ENCODE results near the gene SORCS2. TPM values are rescaled to one million over a fixed set of nuclear protein-coding genes. Genes with fewer than 3 reads are reported as not detected.
"Not testable (repeated sequence)": the region's sequence is repeated elsewhere in the genome, so short reads cannot be mapped to it uniquely, and the experiment has no call there.

Gene SORCS2
- total RNA-seq, 2 experiments from 2014 or later = not detected

DNA sequence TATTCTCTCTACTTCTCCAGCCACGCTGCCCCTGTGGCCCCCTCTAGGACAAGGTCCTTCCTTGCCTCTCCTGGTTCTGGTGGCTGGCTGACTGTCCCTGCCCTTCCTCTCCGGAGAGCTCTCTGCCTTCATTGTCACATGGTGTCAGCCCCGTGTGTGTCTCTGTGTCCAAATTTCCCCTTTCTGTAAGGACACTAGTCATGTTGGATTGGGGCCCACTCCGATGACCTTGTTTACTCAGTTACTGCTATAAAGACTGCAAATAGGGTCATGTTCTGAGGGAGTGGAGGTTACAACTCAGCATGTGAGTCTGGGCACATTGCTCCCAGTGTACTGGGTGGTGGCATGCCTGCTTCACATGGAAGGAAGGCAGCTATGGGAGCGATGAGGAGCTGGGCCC is 371.9 kb downstream of the SORCS2 start:
- H3K4me3 Mint-ChIP-seq = no peak overlapping the region
- H3K27me3 Mint-ChIP-seq (ENCODE audit: low read depth) = no peaks in the 10 kb centered on the region
- ATAC-seq (no peak), DNase-seq (no peak)
- H3K36me3 Mint-ChIP-seq (ENCODE audit: low read depth) = no peaks in the 10 kb centered on the region
- H3K4me1 Mint-ChIP-seq (ENCODE audit: low read depth) = no peaks in the 10 kb centered on the region
- POLR2A ChIA-PET = no interaction called here
- H3K27ac Mint-ChIP-seq = no peak overlapping the region
- no peaks in the 10 kb centered on the region for H3K9me3 Mint-ChIP-seq (ENCODE audit: insufficient read depth)
- CTCF ChIA-PET = no interaction called here

GRCh38 chr4:7565483-7565882 is 373.1 kb downstream of the SORCS2 start:
- CTCF ChIA-PET = no interaction called here
- ATAC-seq (no peak), DNase-seq (no peak)
- no peak overlapping the region for H3K4me3 Mint-ChIP-seq
- no peaks in the 10 kb centered on the region for H3K4me1 Mint-ChIP-seq (ENCODE audit: low read depth)
- POLR2A ChIA-PET = no interaction called here
- H3K27me3 Mint-ChIP-seq (ENCODE audit: low read depth) = no peaks in the 10 kb centered on the region
- H3K36me3 Mint-ChIP-seq (ENCODE audit: low read depth) = no peaks in the 10 kb centered on the region
- H3K9me3 Mint-ChIP-seq (ENCODE audit: insufficient read depth) = no peaks in the 10 kb centered on the region
- no peak overlapping the region for H3K27ac Mint-ChIP-seq

- ATAC-seq (no peak), DNase-seq (no peak)
- no peaks in the 10 kb centered on the region for H3K27me3 Mint-ChIP-seq (ENCODE audit: low read depth)
- no peak overlapping the region for H3K27ac Mint-ChIP-seq
- H3K4me3 Mint-ChIP-seq = no peak overlapping the region
- CTCF ChIA-PET = no interaction called here
- H3K4me1 Mint-ChIP-seq (ENCODE audit: low read depth) = no peaks in the 10 kb centered on the region
- POLR2A ChIA-PET = no interaction called here
- H3K36me3 Mint-ChIP-seq (ENCODE audit: low read depth) = no peaks in the 10 kb centered on the region
- peaks cover 3% of the 10 kb centered on the region for H3K9me3 Mint-ChIP-seq (ENCODE audit: insufficient read depth)
Observed at GRCh38 chr4:7569810-7570783, 377.8 kb downstream of the SORCS2 start.

DNA sequence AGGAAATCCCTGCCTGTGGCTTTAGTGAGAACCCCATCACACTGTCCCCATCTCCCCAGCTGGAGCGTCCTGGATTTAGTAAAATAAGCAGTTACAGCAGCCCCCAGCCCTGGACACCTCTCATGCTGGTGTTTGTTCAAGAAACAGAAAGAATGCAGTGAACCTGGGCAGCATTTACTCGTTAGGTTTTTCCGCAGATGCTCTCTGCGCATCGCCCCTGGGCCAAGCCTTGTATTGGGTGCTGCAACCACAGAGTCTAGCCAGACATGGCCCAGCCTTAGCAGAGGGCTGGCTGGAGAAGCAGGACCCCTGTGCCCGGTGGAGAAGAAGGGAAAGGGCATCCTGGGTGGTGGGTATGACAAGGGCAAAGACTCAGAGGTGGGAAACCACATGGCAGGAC is 378.7 kb downstream of the SORCS2 start:
- no peak for DNase-seq
- ChIA-PET POLR2A (no interaction called here), CTCF (no interaction called here)
- H3K27ac Mint-ChIP-seq = no peak overlapping the region
- no peak overlapping the region for H3K4me3 Mint-ChIP-seq
- H3K36me3 Mint-ChIP-seq (ENCODE audit: low read depth) = no peaks in the 10 kb centered on the region
- no peaks in the 10 kb centered on the region for H3K27me3 Mint-ChIP-seq (ENCODE audit: low read depth)
- peaks cover 11% of the 10 kb centered on the region for H3K9me3 Mint-ChIP-seq (ENCODE audit: insufficient read depth)
- no peaks in the 10 kb centered on the region for H3K4me1 Mint-ChIP-seq (ENCODE audit: low read depth)
- ATAC-seq = no peak

- Mint-ChIP-seq H3K4me1 (ENCODE audit: low read depth) (no peaks in the 10 kb centered on the region), H3K4me3 (no peak overlapping the region), H3K27ac (no peak overlapping the region), H3K9me3 (ENCODE audit: insufficient read depth) (peaks cover 18% of the 10 kb centered on the region), H3K36me3 (ENCODE audit: low read depth) (no peaks in the 10 kb centered on the region), H3K27me3 (ENCODE audit: low read depth) (no peaks in the 10 kb centered on the region)
- CTCF ChIA-PET = no interaction called here
- DNase-seq (no peak), ATAC-seq (no peak)
- POLR2A ChIA-PET = no interaction called here
Observed at GRCh38 chr4:7571701-7572100, 379.4 kb downstream of the SORCS2 start.

DNA sequence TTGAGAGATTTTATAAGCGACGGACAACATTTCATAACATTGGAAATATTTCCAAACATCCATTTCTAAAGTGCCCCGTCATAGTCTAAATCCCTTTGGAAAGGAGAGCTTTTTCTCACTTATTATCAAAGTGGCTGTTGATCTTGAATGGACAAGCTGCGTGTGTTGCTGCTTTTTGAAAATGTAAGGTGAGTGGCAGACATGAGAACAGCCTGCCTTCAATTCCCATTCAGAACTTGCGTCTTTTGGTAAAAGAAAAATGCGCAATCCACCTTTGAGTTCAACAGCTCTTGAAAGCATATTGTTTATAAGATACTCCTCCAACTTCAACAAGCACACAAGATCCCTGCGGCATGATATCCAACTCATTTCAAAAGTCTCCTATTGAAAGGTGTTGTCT is 380.6 kb downstream of the SORCS2 start:
- DNase-seq (no peak), ATAC-seq (no peak)
- H3K27me3 Mint-ChIP-seq (ENCODE audit: low read depth) = no peaks in the 10 kb centered on the region
- CTCF ChIA-PET = interaction anchor here (0.8 kb wide), 1 partner anchor 304 kb away, joined by 3 read pairs; no protein-coding TSS in a partner anchor
- H3K4me1 Mint-ChIP-seq (ENCODE audit: low read depth) = no peaks in the 10 kb centered on the region
- H3K9me3 Mint-ChIP-seq (ENCODE audit: insufficient read depth) = peaks cover 23% of the 10 kb centered on the region
- no peak overlapping the region for H3K27ac Mint-ChIP-seq
- no peaks in the 10 kb centered on the region for H3K36me3 Mint-ChIP-seq (ENCODE audit: low read depth)
- no peak overlapping the region for H3K4me3 Mint-ChIP-seq
- POLR2A ChIA-PET = no interaction called here

DNA sequence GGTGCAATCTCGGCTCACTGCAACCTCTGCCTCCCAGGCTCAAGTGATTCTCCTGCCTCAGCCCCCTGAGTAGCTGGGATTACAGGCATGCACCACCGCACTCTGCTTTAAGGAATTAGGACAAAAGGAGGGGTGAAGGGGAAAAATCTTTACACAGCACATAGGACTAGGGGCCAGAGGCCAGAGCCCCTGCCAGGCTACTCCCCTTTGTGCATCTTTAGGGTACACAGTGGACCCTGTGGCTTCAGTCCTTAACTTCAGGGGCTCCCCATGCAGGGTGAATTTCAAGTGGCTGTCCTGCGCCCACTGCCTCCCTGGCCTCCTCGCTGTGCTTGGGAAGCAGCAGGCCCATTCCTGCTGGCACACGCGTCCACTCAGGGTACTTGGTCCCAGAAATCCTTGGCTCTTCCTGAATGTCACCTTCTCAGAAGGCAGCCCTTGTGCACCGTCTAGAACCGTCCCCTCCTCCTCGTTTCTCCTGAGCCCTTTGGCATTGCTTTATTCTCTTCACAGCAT is 381.3 kb downstream of the SORCS2 start:
- Mint-ChIP-seq H3K27ac (no peak overlapping the region), H3K27me3 (ENCODE audit: low read depth) (no peaks in the 10 kb centered on the region), H3K4me1 (ENCODE audit: low read depth) (no peaks in the 10 kb centered on the region), H3K9me3 (ENCODE audit: insufficient read depth) (peaks cover 30% of the 10 kb centered on the region), H3K36me3 (ENCODE audit: low read depth) (no peaks in the 10 kb centered on the region), H3K4me3 (no peak overlapping the region)
- DNase-seq (no peak), ATAC-seq (no peak)
- POLR2A ChIA-PET = no interaction called here
- CTCF ChIA-PET = no interaction called here

GRCh38 chr4:7574287-7575014 is 382.1 kb downstream of the SORCS2 start:
- Mint-ChIP-seq H3K4me1 (ENCODE audit: low read depth) (no peaks in the 10 kb centered on the region), H3K27me3 (ENCODE audit: low read depth) (no peaks in the 10 kb centered on the region), H3K36me3 (ENCODE audit: low read depth) (no peaks in the 10 kb centered on the region), H3K4me3 (no peak overlapping the region), H3K27ac (no peak overlapping the region), H3K9me3 (ENCODE audit: insufficient read depth) (peaks cover 36% of the 10 kb centered on the region)
- ATAC-seq (no peak), DNase-seq (no peak)
- CTCF ChIA-PET = no interaction called here
- POLR2A ChIA-PET = no interaction called here

- H3K27me3 Mint-ChIP-seq (ENCODE audit: low read depth) = no peaks in the 10 kb centered on the region
Observed at GRCh38 chr4:7575426-7575825, 383.1 kb downstream of the SORCS2 start.

DNA sequence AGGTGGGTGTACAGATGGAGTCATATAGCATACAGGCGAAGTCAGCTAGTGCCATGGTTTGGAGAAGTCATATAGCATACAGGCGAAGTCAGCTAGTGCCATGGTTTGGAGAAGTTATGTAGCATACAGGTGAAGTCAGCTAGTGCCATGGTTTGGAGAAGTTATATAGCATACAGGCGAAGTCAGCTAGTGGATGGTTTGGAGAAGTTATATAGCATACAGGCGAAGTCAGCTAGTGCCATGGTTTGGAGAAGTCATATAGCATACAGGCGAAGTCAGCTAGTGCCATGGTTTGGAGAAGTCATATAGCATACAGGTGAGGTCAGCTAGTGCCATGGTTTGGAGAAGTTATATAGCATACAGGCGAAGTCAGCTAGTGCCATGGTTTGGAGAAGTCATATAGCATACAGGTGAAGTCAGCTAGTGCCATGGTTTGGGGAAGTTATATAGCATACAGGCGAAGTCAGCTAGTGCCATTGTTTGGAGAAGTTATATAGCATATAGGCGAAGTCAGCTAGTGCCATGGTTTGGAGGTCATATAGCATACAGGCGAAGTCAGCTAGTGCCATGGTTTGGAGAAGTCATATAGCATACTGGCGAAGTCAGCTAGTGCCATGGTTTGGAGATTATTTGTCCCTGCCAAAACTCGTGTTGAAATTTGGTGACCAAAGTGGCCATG is 385.2 kb downstream of the SORCS2 start:
- H3K36me3 Mint-ChIP-seq (ENCODE audit: low read depth); CTCF ChIA-PET; H3K27me3 Mint-ChIP-seq (ENCODE audit: low read depth); ATAC-seq; H3K4me3 Mint-ChIP-seq; DNase-seq; H3K4me1 Mint-ChIP-seq (ENCODE audit: low read depth); H3K27ac Mint-ChIP-seq: not testable (repeated sequence)
- peaks cover 44% of the 10 kb centered on the region for H3K9me3 Mint-ChIP-seq (ENCODE audit: insufficient read depth)
- POLR2A ChIA-PET = interaction anchor here (0.7 kb wide), 1 partner anchor 26 kb away, joined by 4 read pairs; no protein-coding TSS in a partner anchor

More at GRCh38 chr4:7575426-7575825, 383.1 kb downstream of the SORCS2 start:
- no peak for ATAC-seq
- H3K36me3 Mint-ChIP-seq (ENCODE audit: low read depth) = no peaks in the 10 kb centered on the region
- ChIA-PET POLR2A (no interaction called here), CTCF (no interaction called here)
- no peak overlapping the region for H3K4me3 Mint-ChIP-seq
- peaks cover 40% of the 10 kb centered on the region for H3K9me3 Mint-ChIP-seq (ENCODE audit: insufficient read depth)
- no peak overlapping the region for H3K27ac Mint-ChIP-seq
- H3K4me1 Mint-ChIP-seq (ENCODE audit: low read depth) = no peaks in the 10 kb centered on the region
- no peak for DNase-seq

GRCh38 chr4:7581477-7581876 is 389.1 kb downstream of the SORCS2 start:
- Mint-ChIP-seq H3K9me3 (ENCODE audit: insufficient read depth) (peaks cover 29% of the 10 kb centered on the region), H3K4me1 (ENCODE audit: low read depth) (no peaks in the 10 kb centered on the region), H3K27ac (no peak overlapping the region), H3K4me3 (no peak overlapping the region), H3K27me3 (ENCODE audit: low read depth) (no peaks in the 10 kb centered on the region), H3K36me3 (ENCODE audit: low read depth) (no peaks in the 10 kb centered on the region)
- ChIA-PET CTCF (no interaction called here), POLR2A (no interaction called here)
- DNase-seq (peak; percentile 49), ATAC-seq (no peak)

All from activated CD8-positive, alpha-beta T cell treated with anti-CD3 and anti-CD28 coated beads, Interleukin-2, amount 10 ng/mL, durations not matched to agents 7 days and 5 days (primary cell).